Trophoblast cell (in vitro differentiated cells and primary cell): ENCODE data around the gene C15orf39.

ENCODE experiments used
- DNase-seq, 2 donors: peaks; one replicate each; pipeline ENCODE4 v3.0.0-alpha.2; 2016
- H2AFZ ChIP-seq: 2 replicates; pipeline ENCODE4 v1.6.1; 2013; ENCODE audit warnings: low read length, moderate library complexity, mild to moderate bottlenecking; ENCODE audit not compliant: insufficient read depth, poor library complexity
- H2AK5ac ChIP-seq: 2 replicates; pipeline ENCODE4 v1.6.1; 2013; ENCODE audit warnings: mild to moderate bottlenecking, low read length
- H2BK120ac ChIP-seq: 2 replicates; pipeline ENCODE4 v1.6.1; 2013; ENCODE audit warnings: low read length, mild to moderate bottlenecking, moderate library complexity; ENCODE audit not compliant: insufficient read depth, poor library complexity
- H2BK12ac ChIP-seq: 2 replicates; pipeline ENCODE4 v1.6.1; 2013; ENCODE audit warnings: mild to moderate bottlenecking, low read length, moderate library complexity
- H2BK5ac ChIP-seq: 2 replicates; pipeline ENCODE4 v1.6.1; 2013; ENCODE audit warnings: low read length, low read depth, moderate library complexity, mild to moderate bottlenecking; ENCODE audit not compliant: poor library complexity
- H3K14ac ChIP-seq: 2 replicates; pipeline ENCODE4 v1.6.1; 2013; ENCODE audit warnings: mild to moderate bottlenecking, low read length
- H3K18ac ChIP-seq: 2 replicates; pipeline ENCODE4 v1.6.1; 2013; ENCODE audit warnings: mild to moderate bottlenecking, low read length
- H3K23ac ChIP-seq: 2 replicates; pipeline ENCODE4 v1.6.1; 2013; ENCODE audit warnings: low read length
- H3K27ac ChIP-seq: 2 replicates; pipeline ENCODE4 v1.5.1; 2013; ENCODE audit warnings: low read depth, mild to moderate bottlenecking, inconsistent platforms, low read length, moderate library complexity
- H3K27me3 ChIP-seq: 2 replicates; pipeline ENCODE4 v1.6.1; 2013; ENCODE audit warnings: inconsistent platforms, mild to moderate bottlenecking, low read length, moderate library complexity; ENCODE audit not compliant: insufficient read depth
- H3K36me3 ChIP-seq, 2 experiments: 1 replicate in 1 of 2; 2 replicates in 1 of 2; pipeline ENCODE4 v1.6.1; 2013; ENCODE audit warnings: low read length in 2 of 2, mild to moderate bottlenecking in 2 of 2, moderate library complexity in 1 of 2; ENCODE audit not compliant: insufficient read depth in 2 of 2, control insufficient read depth in 1 of 2
- H3K4ac ChIP-seq: 2 replicates; pipeline ENCODE4 v1.6.1; 2013; ENCODE audit warnings: low read depth, mild to moderate bottlenecking, low read length, moderate library complexity
- H3K4me1 ChIP-seq, 2 experiments: 1 replicate in 1 of 2; 2 replicates in 1 of 2; pipeline ENCODE4 v1.6.1; 2013; ENCODE audit warnings: low read length in 2 of 2, mild to moderate bottlenecking in 2 of 2, moderate library complexity in 1 of 2; ENCODE audit not compliant: insufficient read depth in 2 of 2, control insufficient read depth in 1 of 2
- H3K4me2 ChIP-seq: 2 replicates; pipeline ENCODE4 v1.6.1; 2013; ENCODE audit warnings: inconsistent platforms, mild to moderate bottlenecking, low read length, moderate library complexity
- H3K4me3 ChIP-seq: 2 replicates; pipeline ENCODE4 v1.5.1; 2013; ENCODE audit warnings: mild to moderate bottlenecking, low read depth, low read length, inconsistent platforms
- H3K79me1 ChIP-seq: one replicate; pipeline ENCODE4 v1.6.1; 2013; ENCODE audit warnings: low read length
- H3K79me2 ChIP-seq: 2 replicates; pipeline ENCODE4 v1.6.1; 2013; ENCODE audit warnings: low read length, mild to moderate bottlenecking; ENCODE audit not compliant: control insufficient read depth, insufficient read depth, poor library complexity
- H3K9ac ChIP-seq: 2 replicates; pipeline ENCODE4 v1.6.1; 2013; ENCODE audit warnings: mild to moderate bottlenecking, low read length
- H3K9me3 ChIP-seq: 2 replicates; pipeline ENCODE4 v1.6.1; 2013; ENCODE audit warnings: low read depth, mild to moderate bottlenecking, control low read depth, inconsistent platforms, low read length; ENCODE audit not compliant: insufficient read depth
- H4K12ac ChIP-seq: 2 replicates; pipeline ENCODE4 v1.6.1; 2013; ENCODE audit warnings: low read depth, mild to moderate bottlenecking, low read length, moderate library complexity
- H4K8ac ChIP-seq: 2 replicates; pipeline ENCODE4 v1.6.1; 2013; ENCODE audit warnings: low read depth, mild to moderate bottlenecking, low read length, moderate library complexity
- H4K91ac ChIP-seq: one replicate; pipeline ENCODE4 v1.6.1; 2013; ENCODE audit warnings: low read depth, mild to moderate bottlenecking, low read length, moderate library complexity
- WGBS: extraction: QIAGEN DNeasy Blood & Tissue Kit; methylation state at CpG from one replicate; pipeline ENCODE4 v1.1.7; 2013; ENCODE audit warnings: missing lambda C conversion rate; ENCODE audit not compliant: insufficient read length, insufficient coverage; ENCODE audit errors: extremely low coverage; 5-methylcytosine and 5-hydroxymethylcytosine counted together

The C15orf39 gene

GRCh38 chr15:75154461-75155062, 47.1 kb upstream of the C15orf39 start:
- no peak overlapping the region for H3K23ac ChIP-seq
- no peaks in the 10 kb centered on the region for H3K9me3 ChIP-seq
- H3K27me3 ChIP-seq = no peaks in the 10 kb centered on the region
- no peak for DNase-seq
- H4K12ac ChIP-seq = no peak overlapping the region
- H2AFZ ChIP-seq = no peak overlapping the region
- H3K4ac ChIP-seq = no peak overlapping the region
- no peak overlapping the region for H3K4me3 ChIP-seq
- H3K36me3 ChIP-seq = no peaks in the 10 kb centered on the region
- no peaks in the 10 kb centered on the region for H3K4me1 ChIP-seq
- H2AK5ac ChIP-seq = no peak overlapping the region
- H2BK120ac ChIP-seq = no peak overlapping the region
- H4K8ac ChIP-seq = no peak overlapping the region
- H3K18ac ChIP-seq = no peak overlapping the region
- H3K9ac ChIP-seq = no peak overlapping the region
- H3K14ac ChIP-seq = no peak overlapping the region
- no peak overlapping the region for H3K4me2 ChIP-seq
- no peaks in the 10 kb centered on the region for H3K79me2 ChIP-seq
- H4K91ac ChIP-seq = no peak overlapping the region
- H3K27ac ChIP-seq = no peak overlapping the region
- H2BK5ac ChIP-seq = no peak overlapping the region
- WGBS = no CpG with 5 or more reads among the region's 7 CpGs
- H3K79me1 ChIP-seq = no peaks in the 10 kb centered on the region
- H2BK12ac ChIP-seq = no peak overlapping the region

- no peak overlapping the region for H2BK5ac ChIP-seq
- H4K8ac ChIP-seq = no peak overlapping the region
- no CpG with 5 or more reads among the region's 12 CpGs for WGBS
Measured at GRCh38 chr15:75156326-75157215, 45.1 kb upstream of the C15orf39 start.

GRCh38 chr15:75158402-75158801, 43.3 kb upstream of the C15orf39 start:
- H3K4me2 ChIP-seq = no peak overlapping the region
- no peaks in the 10 kb centered on the region for H3K36me3 ChIP-seq
- no peak overlapping the region for H2BK120ac ChIP-seq
- H3K14ac ChIP-seq = no peak overlapping the region
- H3K79me2 ChIP-seq = no peaks in the 10 kb centered on the region
- no peak overlapping the region for H2AK5ac ChIP-seq
- H3K79me1 ChIP-seq = no peaks in the 10 kb centered on the region
- no peak overlapping the region for H4K91ac ChIP-seq
- no peak overlapping the region for H2BK5ac ChIP-seq
- H3K9me3 ChIP-seq = no peaks in the 10 kb centered on the region
- no peak overlapping the region for H2AFZ ChIP-seq
- no peak overlapping the region for H4K12ac ChIP-seq
- H3K27ac ChIP-seq = no peak overlapping the region
- no peak overlapping the region for H3K9ac ChIP-seq
- H3K4ac ChIP-seq = no peak overlapping the region
- no peak overlapping the region for H2BK12ac ChIP-seq
- WGBS = no CpG with 5 or more reads among the region's 7 CpGs
- H3K18ac ChIP-seq = no peak overlapping the region
- H3K23ac ChIP-seq = no peak overlapping the region
- H3K4me3 ChIP-seq = no peak overlapping the region
- no peak overlapping the region for H4K8ac ChIP-seq
- no peaks in the 10 kb centered on the region for H3K4me1 ChIP-seq
- no peak for DNase-seq
- no peaks in the 10 kb centered on the region for H3K27me3 ChIP-seq

More at GRCh38 chr15:75156326-75157215, 45.1 kb upstream of the C15orf39 start:
- Histone ChIP-seq H4K12ac (no peak overlapping the region), H2BK120ac (no peak overlapping the region), H3K4me1 (no peaks in the 10 kb centered on the region), H3K14ac (no peak overlapping the region), H3K4me3 (no peak overlapping the region), H4K91ac (no peak overlapping the region), H3K9ac (peak overlapping the region; percentile 45), H3K27me3 (no peaks in the 10 kb centered on the region), H3K79me1 (no peaks in the 10 kb centered on the region), H3K18ac (no peak overlapping the region), H2AFZ (no peak overlapping the region), H3K79me2 (no peaks in the 10 kb centered on the region), H3K23ac (no peak overlapping the region), H3K27ac (no peak overlapping the region), H3K9me3 (no peaks in the 10 kb centered on the region), H3K4ac (no peak overlapping the region), H2AK5ac (no peak overlapping the region), H3K4me2 (no peak overlapping the region), H3K36me3 (no peaks in the 10 kb centered on the region), H2BK12ac (no peak overlapping the region)
- no peak for DNase-seq

- Histone ChIP-seq H3K4ac (no peak overlapping the region), H3K18ac (no peak overlapping the region), H4K8ac (no peak overlapping the region), H2AFZ (no peak overlapping the region), H3K9me3 (no peaks in the 10 kb centered on the region), H3K4me3 (no peak overlapping the region), H4K91ac (no peak overlapping the region), H3K4me2 (no peak overlapping the region), H4K12ac (no peak overlapping the region), H3K14ac (no peak overlapping the region), H2AK5ac (no peak overlapping the region), H2BK120ac (no peak overlapping the region), H3K4me1 (no peaks in the 10 kb centered on the region), H3K23ac (no peak overlapping the region), H3K9ac (no peak overlapping the region), H3K79me2 (no peaks in the 10 kb centered on the region), H2BK5ac (no peak overlapping the region), H3K27me3 (no peaks in the 10 kb centered on the region), H3K79me1 (no peaks in the 10 kb centered on the region), H3K27ac (no peak overlapping the region), H3K36me3 (no peaks in the 10 kb centered on the region), H2BK12ac (no peak overlapping the region)
- no CpG with 5 or more reads among the region's 1 CpG for WGBS
- no peak for DNase-seq
Measured at GRCh38 chr15:75159244-75159643, 42.4 kb upstream of the C15orf39 start.
